Measurements from ENCODE around the gene ARV1.
A peak's percentile ranks its signal among the peaks of the same experiment; 100 is the strongest.

ARV1 gene

GRCh38 chr1:230978491-230979388 is at the start of gene ARV1, which contains the start of gene TTC13:
TSS of gene ARV1 (plus strand) at chr1:230979094. CDS start at chr1:230979106, 12 bp downstream.
TSS of gene TTC13 (minus strand) at chr1:230978861. CDS start at chr1:230978830, 31 bp downstream.
- peak; percentile 85 to 88 for DNase-seq (ENCODE audit: low read depth in 2 of 2)

GRCh38 chr1:230930986-230931385 is 47.9 kb upstream of the ARV1 start:
- no peak for DNase-seq (ENCODE audit: low read depth in 2 of 2)

GRCh38 chr1:230935852-230936251 is 43.0 kb upstream of the ARV1 start:
- no peak for DNase-seq (ENCODE audit: low read depth in 2 of 2)

GRCh38 chr1:230936475-230936874 is 42.4 kb upstream of the ARV1 start:
- DNase-seq (ENCODE audit: low read depth in 2 of 2), result no peak

- DNase-seq (ENCODE audit: low read depth in 2 of 2), result peak in 1 of 2 experiments; percentile 9
These were observed 41.5 kb upstream of the ARV1 start for GRCh38 chr1:230937371-230937770.

- DNase-seq (ENCODE audit: low read depth in 2 of 2), result no peak
These were observed 39.9 kb upstream of the ARV1 start for GRCh38 chr1:230938924-230939368.

- no peak for DNase-seq (ENCODE audit: low read depth in 2 of 2)
These were observed 38.9 kb upstream of the ARV1 start for GRCh38 chr1:230939806-230940489.

- DNase-seq (ENCODE audit: low read depth in 2 of 2), result peak in 1 of 2 experiments; percentile 7
These were observed 38.0 kb upstream of the ARV1 start for GRCh38 chr1:230940848-230941247.

- no peak for DNase-seq (ENCODE audit: low read depth in 2 of 2)
These were observed 35.8 kb upstream of the ARV1 start for GRCh38 chr1:230943048-230943593.

GRCh38 chr1:230948301-230948700 is 30.6 kb upstream of the ARV1 start:
- no peak for DNase-seq (ENCODE audit: low read depth in 2 of 2)

- DNase-seq (ENCODE audit: low read depth in 2 of 2), result no peak
These were observed 30.0 kb upstream of the ARV1 start for GRCh38 chr1:230948903-230949302.

GRCh38 chr1:230950404-230950803 is 28.5 kb upstream of the ARV1 start:
- no peak for DNase-seq (ENCODE audit: low read depth in 2 of 2)

- no peak for DNase-seq (ENCODE audit: low read depth in 2 of 2)
These were observed 21.3 kb upstream of the ARV1 start for GRCh38 chr1:230957580-230957989.

GRCh38 chr1:230958370-230958769 is 20.5 kb upstream of the ARV1 start:
- no peak for DNase-seq (ENCODE audit: low read depth in 2 of 2)

GRCh38 chr1:230964896-230965295 is 14.0 kb upstream of the ARV1 start:
- no peak for DNase-seq (ENCODE audit: low read depth in 2 of 2)

- DNase-seq (ENCODE audit: low read depth in 2 of 2), result no peak
These were observed 13.4 kb upstream of the ARV1 start for GRCh38 chr1:230965535-230965934.

- no peak for DNase-seq (ENCODE audit: low read depth in 2 of 2)
These were observed 12.5 kb upstream of the ARV1 start for GRCh38 chr1:230966358-230966873.

- no peak for DNase-seq (ENCODE audit: low read depth in 2 of 2)
These were observed 8.5 kb upstream of the ARV1 start for GRCh38 chr1:230970432-230970831.

- no peak for DNase-seq (ENCODE audit: low read depth in 2 of 2)
These were observed 7.1 kb upstream of the ARV1 start for GRCh38 chr1:230971771-230972170.

GRCh38 chr1:230972855-230973271 is 6.0 kb upstream of the ARV1 start:
- no peak for DNase-seq (ENCODE audit: low read depth in 2 of 2)

- DNase-seq (ENCODE audit: low read depth in 2 of 2), result no peak
These were observed 3.3 kb upstream of the ARV1 start for GRCh38 chr1:230975636-230976035.

GRCh38 chr1:230976360-230976759 is 2.5 kb upstream of the ARV1 start:
- no peak for DNase-seq (ENCODE audit: low read depth in 2 of 2)
